ENCODE data around the gene FBXO21.

Gene FBXO21

GRCh38 chr12:117234441-117234840 is 44.2 kb upstream of the FBXO21 start:
- H3K36me3 ChIP-seq (ENCODE audit: insufficient read depth, low read length): no peaks in the 10 kb centered on the region
- no peaks in the 10 kb centered on the region for H3K9me2 ChIP-seq (ENCODE audit: low read depth, low read length)
- H2AFZ ChIP-seq (ENCODE audit: low read length): no peak overlapping the region
- no peaks in the 10 kb centered on the region for H3K9me3 ChIP-seq (ENCODE audit: low read length)
- no peak overlapping the region for H3K4me3 ChIP-seq (ENCODE audit: low read depth, low read length, poor library complexity, severe bottlenecking)
- H3K9ac ChIP-seq (ENCODE audit: low read length): no peak overlapping the region
- no peak overlapping the region for H3K4me2 ChIP-seq (ENCODE audit: low read length)
- H3K4me1 ChIP-seq (ENCODE audit: insufficient read depth, low read length, severe bottlenecking): no peaks in the 10 kb centered on the region
- H4K20me1 ChIP-seq (ENCODE audit: insufficient read depth, low read length): no peaks in the 10 kb centered on the region
- 0 out of 2 replicates have a peak, but pooled peaks cover 5% of the 10 kb centered on the region for H3K27me3 ChIP-seq (ENCODE audit: insufficient read depth, low read length)
- no peak overlapping the region for H3K27ac ChIP-seq (ENCODE audit: low read depth, low read length, poor library complexity, severe bottlenecking)
- TF ChIP-seq CTCF (IDR thresholded peaks at IDR 0.05; ENCODE audit: low read length) (no peak), EZH2 (IDR thresholded peaks at IDR 0.05; ENCODE audit: borderline replicate concordance, low read length) (no peak)
- H3K79me2 ChIP-seq (ENCODE audit: insufficient read depth, low read length): no peaks in the 10 kb centered on the region
- no peaks in the 10 kb centered on the region for H3F3A ChIP-seq (ENCODE audit: insufficient read depth, low read length)

- Histone ChIP-seq H2AFZ (ENCODE audit: low read length) (no peak overlapping the region), H3K79me2 (ENCODE audit: insufficient read depth, low read length) (no peaks in the 10 kb centered on the region), H3K9me3 (ENCODE audit: low read length) (no peaks in the 10 kb centered on the region), H3K9me2 (ENCODE audit: low read depth, low read length) (no peaks in the 10 kb centered on the region), H4K20me1 (ENCODE audit: insufficient read depth, low read length) (no peaks in the 10 kb centered on the region), H3K27me3 (ENCODE audit: insufficient read depth, low read length) (peaks cover 7% of the 10 kb centered on the region; the same call in 1 of the 2 replicates), H3K27ac (ENCODE audit: low read depth, low read length, poor library complexity, severe bottlenecking) (no peak overlapping the region), H3K4me1 (ENCODE audit: insufficient read depth, low read length, severe bottlenecking) (no peaks in the 10 kb centered on the region), H3F3A (ENCODE audit: insufficient read depth, low read length) (no peaks in the 10 kb centered on the region), H3K9ac (ENCODE audit: low read length) (no peak overlapping the region), H3K36me3 (ENCODE audit: insufficient read depth, low read length) (no peaks in the 10 kb centered on the region), H3K4me2 (ENCODE audit: low read length) (no peak overlapping the region), H3K4me3 (ENCODE audit: low read depth, low read length, poor library complexity, severe bottlenecking) (no peak overlapping the region)
- peak; percentile 52 for TF ChIP-seq CTCF (IDR thresholded peaks at IDR 0.05; ENCODE audit: low read length)
- no peak for TF ChIP-seq EZH2 (IDR thresholded peaks at IDR 0.05; ENCODE audit: borderline replicate concordance, low read length)
Measured at GRCh38 chr12:117231750-117232149, 41.5 kb upstream of the FBXO21 start.

- H3K9ac ChIP-seq (ENCODE audit: low read length): no peak overlapping the region
- H3K4me1 ChIP-seq (ENCODE audit: insufficient read depth, low read length, severe bottlenecking): no peaks in the 10 kb centered on the region
- no peaks in the 10 kb centered on the region for H3K9me2 ChIP-seq (ENCODE audit: low read depth, low read length)
- H3K4me3 ChIP-seq (ENCODE audit: low read depth, low read length, poor library complexity, severe bottlenecking): no peak overlapping the region
- H3K9me3 ChIP-seq (ENCODE audit: low read length): no peaks in the 10 kb centered on the region
- H3K79me2 ChIP-seq (ENCODE audit: insufficient read depth, low read length): no peaks in the 10 kb centered on the region
- H3K27ac ChIP-seq (ENCODE audit: low read depth, low read length, poor library complexity, severe bottlenecking): no peak overlapping the region
- H3F3A ChIP-seq (ENCODE audit: insufficient read depth, low read length): no peaks in the 10 kb centered on the region
- peaks cover 12% of the 10 kb centered on the region for H3K27me3 ChIP-seq (ENCODE audit: insufficient read depth, low read length)
- no peaks in the 10 kb centered on the region for H3K36me3 ChIP-seq (ENCODE audit: insufficient read depth, low read length)
- no peak overlapping the region for H2AFZ ChIP-seq (ENCODE audit: low read length)
- H3K4me2 ChIP-seq (ENCODE audit: low read length): no peak overlapping the region
- H4K20me1 ChIP-seq (ENCODE audit: insufficient read depth, low read length): no peaks in the 10 kb centered on the region
- no peak for TF ChIP-seq CTCF (IDR thresholded peaks at IDR 0.05; ENCODE audit: low read length)
- TF ChIP-seq EZH2 (IDR thresholded peaks at IDR 0.05; ENCODE audit: borderline replicate concordance, low read length): no peak
Measured at GRCh38 chr12:117228239-117228638, 38.0 kb upstream of the FBXO21 start.
